HG03469 (cell line): Measurements from ENCODE around the gene TLCD5.

Experiments
- ATAC-seq: cut with Tn5 transposase; IDR thresholded peaks from one replicate; pipeline ENCODE4 v1.9.1; 2021; ENCODE audit warnings: mild to moderate bottlenecking, moderate library complexity, moderate number of reproducible peaks; ENCODE audit not compliant: unreplicated experiment

The TLCD5 gene

DNA sequence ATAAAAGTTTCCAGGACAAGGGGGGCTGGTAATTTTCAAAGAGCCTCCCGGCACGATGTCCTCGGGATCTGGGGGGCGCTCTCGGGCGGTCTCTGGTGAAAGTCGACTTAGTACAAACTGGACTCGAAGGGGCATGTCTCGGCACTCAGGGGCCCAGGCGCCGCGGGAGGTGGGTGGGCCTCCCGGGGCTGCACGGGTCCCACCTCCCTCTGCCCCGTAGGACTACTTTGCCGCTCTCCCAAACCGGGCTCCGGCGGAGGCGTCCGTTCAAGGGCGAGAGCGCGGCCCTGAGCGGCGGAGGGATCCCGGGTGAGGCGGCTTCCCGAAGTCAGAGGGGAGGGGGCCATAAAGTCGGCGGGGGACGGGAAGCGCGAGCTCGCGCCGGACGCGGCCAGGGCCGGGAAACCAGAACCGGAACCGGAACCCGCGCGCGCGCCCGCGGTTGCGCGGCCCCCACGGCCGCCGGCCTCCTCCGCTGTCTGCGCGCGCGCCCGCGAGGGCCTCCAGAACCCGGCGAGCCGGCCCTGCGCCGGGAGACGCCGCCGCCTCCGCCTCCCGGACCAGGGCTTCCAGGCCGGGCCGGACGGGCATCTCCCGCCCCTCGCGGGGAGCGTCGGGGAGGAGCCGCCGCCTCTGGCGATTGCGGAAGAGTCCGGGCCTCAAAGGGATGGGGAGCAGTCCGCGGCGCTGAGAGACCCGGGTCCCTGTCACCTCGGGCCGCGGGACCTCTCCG, 11.0 kb downstream of the TLCD5 start, which contains the start of gene ARHGEF12:
Gene ARHGEF12 (plus strand): TSS at position 506 of the 733 bp plus-strand sequence. CDS start 831 bp downstream, outside the sequence.
- no peak for ATAC-seq

DNA sequence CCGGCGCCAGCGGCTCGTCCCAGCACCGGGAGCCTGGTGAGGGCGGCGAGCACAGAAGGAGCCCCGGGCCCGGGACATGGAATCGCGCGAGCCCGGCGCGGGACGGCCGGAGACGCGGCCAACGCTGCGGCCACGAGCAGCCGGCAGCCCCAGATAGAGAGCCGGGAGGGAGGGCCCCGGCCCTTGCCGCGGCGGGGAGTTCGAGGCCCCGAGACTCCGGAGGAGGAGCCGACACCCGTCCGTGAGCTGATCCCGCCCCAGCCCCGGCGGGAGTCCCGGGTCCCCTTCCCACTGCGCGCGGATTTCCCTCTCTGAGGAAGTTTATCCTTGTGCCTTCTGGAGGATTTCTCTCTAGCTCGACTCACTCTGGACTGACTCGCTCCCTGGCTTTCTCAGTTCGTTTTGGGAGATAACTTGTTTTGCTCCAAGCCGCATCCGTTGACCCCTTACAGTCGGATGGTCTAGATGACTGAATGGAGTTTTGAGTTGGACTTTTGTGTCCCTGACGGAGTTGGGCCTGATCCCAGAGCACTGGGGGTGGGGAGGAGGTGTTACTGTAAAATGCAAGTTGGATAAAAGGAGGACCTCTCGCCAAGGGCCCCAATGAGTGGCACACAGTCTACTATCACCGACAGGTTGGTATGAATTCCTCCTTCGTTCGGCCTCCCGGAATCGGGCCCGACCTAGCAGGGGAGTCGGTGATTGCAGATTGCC, 11.7 kb downstream of the TLCD5 start:
- ATAC-seq, result no peak

DNA sequence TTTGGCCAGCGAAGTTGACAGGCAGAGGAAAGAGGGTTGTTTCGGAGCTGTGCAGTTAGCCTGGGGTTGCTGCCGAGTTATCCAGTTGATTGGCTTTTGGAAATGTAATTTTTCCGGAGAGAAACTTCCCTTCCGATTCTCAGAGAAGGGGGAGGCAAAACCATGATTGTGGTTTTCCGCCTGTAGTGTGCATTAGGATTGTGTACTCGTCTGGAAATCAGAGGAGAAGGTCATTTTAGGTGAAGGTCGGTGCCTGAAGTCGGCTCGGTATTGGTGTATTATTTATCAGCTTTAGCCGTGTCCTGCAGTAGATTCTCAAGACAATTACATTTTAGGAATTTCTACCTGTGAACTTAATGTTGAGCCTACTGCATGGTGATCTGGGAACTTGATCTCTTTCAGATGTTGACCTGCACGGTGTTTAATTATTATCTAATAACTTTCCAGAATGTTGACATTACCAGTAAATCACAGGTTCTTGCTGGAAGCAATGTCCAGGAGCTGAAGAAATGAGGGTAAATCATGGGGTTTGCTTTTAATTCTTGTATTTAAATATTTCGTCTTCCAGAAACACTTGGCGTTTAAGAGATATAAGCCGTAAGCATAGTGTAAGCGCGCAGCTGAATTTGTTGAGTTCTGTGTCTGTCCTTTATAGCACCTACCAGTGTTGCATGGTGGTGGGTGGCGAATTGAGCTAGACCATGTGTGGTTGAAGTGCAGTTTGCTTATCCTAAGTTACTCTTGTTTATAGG, 12.4 kb downstream of the TLCD5 start:
- ATAC-seq, result no peak

DNA sequence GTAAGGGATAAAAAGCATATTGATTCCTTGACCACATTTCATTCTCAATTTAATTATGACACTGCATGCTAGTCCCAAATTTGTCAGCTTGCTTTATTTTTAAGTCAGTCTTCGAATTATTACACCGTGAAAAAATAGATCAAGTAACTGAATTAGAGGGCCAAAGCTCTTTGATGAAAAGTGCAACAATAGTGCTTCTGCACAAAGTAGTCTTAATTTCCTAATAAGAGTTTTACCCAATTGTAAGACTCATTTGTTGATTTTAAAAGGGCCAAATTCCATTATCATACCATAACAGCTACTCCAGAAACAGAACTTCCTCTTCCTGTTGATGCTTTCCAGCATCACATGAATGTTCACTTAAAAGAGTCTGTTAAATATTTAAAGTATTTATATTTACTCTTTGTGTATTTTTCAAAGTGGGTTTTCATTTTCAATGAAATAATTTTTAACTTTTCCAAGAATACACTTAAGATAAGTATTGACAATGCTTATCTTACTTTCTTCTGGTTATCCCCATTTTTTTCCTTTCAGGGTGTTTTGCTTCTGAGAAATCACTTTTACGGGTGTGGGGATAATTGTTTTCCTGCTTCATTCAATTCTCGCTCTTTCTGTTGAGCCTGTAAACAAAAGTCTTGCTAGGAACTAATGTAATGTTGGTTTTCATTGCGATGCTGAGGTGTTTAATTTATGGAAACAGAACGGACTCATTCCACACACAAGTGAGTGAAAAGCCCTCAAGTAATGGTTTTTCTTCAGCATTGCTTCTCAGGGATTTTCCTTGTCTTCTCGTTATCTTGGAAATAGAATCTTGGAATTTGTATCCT, 13.2 kb downstream of the TLCD5 start:
- ATAC-seq, result no peak

DNA sequence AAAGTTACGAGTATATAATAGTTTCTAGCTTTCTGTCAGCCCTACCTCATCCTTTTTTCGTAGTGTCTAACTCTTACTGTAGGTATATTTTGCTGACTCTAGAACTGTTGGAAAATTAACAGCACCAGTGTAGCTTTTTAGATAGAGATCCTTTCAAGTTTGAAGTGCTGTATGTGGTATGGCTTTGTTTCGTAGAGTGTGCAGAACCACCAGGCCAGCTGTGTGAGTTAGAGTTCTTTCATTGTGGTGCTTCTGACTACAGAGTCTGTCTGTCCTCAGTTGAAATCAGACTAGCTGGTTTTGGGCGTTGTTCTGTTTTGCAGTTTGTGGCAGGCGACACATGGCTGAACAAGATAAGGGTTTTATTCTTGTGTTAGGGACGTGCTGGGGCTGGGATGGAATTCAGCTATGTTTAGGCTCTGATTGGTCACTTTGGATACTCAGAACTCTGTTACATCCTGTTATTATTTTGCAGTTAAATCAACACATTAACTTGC, 14.3 kb downstream of the TLCD5 start:
- ATAC-seq, result no peak

DNA sequence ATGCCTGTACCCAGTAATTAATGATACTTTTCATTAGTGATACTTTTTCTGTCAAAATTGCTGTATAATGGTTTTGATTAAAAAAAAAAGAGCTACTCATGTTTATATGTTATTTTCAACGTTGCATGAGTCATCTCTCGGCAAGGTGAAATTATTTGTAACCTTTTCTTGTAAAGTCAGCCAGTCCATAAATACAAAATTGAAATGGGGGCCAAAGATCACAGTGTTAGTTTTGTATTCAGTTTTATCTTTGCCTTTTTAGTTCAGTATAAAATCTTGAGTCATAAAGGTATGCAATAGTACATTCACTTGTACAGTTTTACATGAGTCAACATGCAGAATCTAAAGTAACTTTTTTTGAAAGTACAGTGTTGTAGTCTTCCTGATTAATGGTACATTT, 15.4 kb downstream of the TLCD5 start:
- ATAC-seq, result no peak

DNA sequence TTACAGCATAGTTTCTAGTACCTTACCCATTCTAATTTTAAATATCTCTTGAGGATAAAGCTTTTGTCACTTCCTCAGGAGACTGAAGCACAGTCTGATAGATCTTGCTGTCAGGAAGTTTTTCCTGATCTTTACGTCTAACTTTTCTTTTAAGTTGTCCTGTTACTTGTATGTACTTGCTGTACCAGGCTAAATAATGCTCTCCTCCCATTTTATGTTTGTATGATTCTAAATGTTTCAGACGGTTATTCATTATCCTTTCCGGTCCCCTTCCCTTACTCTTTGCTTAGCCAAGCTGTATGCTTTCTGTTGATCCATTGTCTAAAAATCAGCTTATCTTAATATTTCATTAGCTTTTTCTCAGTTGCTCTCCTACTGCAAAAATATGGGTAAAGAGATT, 17.1 kb downstream of the TLCD5 start:
- ATAC-seq, result no peak

DNA sequence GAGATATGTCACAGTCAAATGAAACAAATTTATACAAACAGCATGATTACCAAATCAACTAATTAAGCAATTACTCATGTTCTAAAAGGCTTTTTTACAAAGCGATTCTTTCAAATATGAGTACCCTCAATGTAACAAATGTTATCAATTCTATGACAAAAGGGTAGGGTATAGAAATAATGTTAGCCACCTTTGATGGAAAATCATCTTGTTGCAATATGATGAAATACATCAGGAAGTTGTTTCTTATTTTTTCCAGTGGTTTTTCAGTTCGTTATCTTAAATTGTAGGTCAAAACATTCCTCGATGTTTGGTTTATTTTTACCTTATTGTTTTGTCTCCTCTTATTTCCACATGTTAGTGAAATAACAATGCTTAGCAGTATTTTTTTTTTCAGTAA, 17.6 kb downstream of the TLCD5 start:
- ATAC-seq, result no peak

DNA sequence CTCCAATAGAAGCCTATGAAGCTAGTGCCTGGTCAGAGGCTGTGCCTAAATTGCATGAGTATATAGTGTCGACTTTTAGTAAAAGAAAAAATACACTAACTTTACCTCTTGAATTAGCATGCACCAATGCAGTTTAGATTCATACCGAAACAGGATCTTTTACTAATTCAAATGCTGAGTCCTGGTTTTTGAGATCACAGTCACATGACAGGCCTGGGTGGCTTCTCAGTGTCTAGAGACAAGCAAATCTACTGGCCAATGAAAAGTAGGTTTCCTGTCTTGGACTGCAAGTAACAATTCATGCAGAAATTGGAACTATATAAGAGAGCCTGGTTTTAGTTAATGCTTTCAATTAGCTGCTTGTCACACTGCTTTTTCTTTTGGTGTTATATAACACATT, 18.3 kb downstream of the TLCD5 start:
- no peak for ATAC-seq

DNA sequence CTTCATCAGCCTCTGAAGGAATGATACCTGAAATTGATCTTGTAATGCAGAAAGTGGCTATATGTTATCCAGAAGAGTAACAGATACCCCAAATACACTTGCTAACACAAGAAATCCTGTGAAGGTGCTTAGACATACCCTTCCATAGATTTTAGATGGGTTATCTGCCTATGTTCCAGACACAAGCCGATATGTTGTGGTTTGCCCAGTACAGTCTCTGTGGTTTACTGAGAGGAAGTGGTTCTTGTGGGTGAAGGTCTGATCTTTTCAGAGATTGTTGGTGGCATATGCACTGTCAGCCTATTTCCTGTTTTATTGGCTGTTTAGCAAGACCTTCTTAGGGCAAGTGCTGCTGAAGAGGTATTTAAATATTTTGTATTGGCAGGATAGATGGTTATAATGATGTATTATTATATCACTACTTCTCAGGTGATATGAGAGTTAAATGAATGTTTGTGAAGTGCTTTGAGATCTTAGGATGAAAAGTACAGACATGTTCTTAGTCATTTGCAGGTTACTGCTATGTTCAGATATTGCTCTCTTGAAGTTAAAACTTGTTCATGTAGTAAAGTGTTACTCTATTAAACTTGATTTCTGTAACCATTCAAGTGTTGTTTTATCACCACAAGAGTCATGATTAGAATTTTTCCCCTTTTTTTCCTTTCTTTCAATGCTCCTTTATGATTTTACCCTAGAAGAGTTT, 19.4 kb downstream of the TLCD5 start:
- ATAC-seq, result peak; percentile 71

DNA sequence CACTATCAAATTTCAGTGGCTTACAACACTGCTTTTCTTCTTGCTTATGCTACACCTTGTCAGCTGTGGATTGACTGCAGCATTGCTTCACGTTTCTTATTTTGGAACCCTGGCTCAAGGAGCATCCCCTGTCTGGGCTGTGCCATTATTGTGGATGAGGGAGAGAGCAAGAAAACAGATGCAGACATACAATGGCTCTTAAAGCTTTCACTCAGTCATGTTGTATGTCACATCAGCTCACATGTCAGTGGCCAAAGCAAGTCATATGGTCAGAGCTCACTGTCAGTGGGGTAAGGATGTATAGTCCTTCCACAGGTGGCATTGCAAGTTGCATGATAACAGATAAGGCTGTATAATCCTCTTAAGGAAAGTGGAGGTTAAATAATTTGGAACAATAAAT, 21.1 kb downstream of the TLCD5 start:
- ATAC-seq, result no peak

DNA sequence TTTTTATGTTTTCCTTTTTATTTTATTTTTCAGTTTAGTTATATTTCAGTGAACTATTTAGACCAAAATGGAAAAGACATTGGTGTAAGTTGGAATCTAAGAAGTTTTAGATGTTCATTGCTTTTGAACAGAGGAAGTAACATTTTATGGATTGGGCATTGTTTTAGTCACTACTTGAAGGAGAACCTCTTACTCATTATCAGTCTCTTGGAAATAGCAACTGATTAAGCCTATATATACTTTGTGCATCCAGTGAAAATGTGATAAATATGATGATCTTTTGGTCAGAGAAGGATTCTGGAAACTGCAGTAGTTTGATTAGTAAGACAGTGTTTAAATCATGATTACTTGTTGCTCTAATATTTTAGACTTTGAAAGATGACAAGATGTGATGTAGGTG, 25.5 kb downstream of the TLCD5 start:
- ATAC-seq, result no peak

DNA sequence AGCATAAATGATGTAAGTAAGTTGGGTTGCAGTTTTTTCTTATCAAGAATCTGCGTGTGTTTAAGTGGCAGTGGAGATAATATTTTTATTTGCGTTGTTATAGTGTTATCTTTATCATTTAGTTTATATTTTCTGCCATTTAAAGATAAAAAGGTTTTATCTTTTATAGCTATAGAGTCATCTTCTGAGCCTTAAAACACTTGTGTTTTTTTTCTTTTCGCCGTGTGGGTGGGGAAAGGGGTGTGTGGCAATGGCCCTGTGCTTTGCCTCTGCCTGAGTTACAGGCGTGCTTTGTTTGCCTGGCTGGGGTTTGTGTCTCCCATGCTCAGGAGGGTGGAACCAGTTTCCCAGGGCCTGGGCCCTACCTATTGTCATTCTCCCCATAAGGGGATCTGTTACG, 27.3 kb downstream of the TLCD5 start:
- no peak for ATAC-seq

DNA sequence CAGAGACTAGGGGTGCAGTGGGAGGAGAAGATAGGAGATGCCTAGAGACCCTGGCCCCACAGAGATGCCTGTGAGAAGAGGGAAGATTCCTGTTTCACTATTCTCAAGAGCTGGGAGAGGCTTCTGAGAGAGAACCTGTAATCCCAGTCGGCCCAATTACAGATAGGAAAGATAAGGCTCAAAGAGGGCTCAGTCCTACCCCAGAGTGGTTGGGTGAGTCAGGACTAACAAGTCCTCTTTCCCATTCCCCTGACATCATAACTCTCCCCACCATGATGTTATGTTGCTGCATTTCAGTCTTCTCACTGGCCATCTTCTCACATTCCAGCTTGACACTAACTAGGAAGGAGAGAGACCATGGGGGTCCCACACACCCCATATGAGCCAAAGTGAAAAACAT, 29.0 kb downstream of the TLCD5 start:
- no peak for ATAC-seq

DNA sequence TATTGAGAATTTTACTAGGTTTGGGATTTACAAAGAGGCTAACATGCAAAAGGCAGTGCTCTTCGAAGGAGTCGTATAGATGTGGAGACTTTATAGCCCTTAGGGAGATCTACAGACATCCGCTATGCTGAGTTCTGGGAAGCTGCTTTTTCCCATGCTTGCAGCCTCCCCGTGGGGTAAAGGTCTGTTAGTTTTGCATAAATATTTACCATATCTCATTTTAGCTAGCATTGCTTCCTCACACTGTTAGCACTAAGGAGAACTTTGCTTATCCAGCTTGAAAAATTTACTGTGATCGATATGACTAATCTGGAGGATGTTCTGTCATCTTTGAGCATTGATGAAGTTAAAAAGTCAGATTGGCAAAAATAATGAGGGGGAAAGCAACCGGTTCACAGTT, 29.7 kb downstream of the TLCD5 start:
- no peak for ATAC-seq

DNA sequence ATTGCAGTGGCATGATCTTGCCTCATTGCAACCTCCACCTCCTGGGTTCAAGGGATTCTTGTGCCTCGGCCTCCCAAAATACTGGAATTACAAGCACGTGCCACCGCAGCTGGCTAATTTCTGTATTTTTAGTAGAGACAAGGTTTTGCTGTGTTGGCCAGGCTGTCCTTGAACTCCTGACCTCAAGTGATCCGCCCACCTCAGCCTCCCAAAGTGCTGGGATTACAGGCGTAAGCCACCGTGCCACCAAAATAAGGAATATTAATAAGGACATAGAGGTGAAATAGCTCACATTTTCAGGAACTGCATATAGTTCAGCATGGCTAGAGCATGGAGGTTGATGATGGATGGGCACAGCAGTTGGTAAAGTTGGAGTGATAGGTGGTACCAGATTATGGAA, 32.5 kb downstream of the TLCD5 start:
- no peak for ATAC-seq

DNA sequence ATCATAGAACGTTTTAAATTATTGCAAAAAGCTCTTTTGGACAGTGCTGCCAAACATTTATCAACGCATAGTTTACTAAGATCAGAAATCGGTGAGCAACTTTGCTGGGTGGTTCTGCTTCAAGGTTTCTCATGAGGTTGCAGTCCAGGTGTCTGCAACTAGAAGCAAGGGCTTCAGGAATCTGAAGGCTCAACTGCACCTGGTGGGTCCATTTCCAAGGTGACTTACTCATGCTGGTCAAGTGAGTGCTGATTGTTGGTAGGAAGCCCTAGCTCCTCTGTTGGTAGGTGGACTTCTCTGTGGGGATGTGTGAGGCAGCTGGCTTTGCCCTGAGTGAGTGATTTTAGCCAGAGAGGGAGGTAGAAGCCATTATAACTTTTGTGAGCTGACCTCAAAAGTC, 33.6 kb downstream of the TLCD5 start:
- no peak for ATAC-seq

DNA sequence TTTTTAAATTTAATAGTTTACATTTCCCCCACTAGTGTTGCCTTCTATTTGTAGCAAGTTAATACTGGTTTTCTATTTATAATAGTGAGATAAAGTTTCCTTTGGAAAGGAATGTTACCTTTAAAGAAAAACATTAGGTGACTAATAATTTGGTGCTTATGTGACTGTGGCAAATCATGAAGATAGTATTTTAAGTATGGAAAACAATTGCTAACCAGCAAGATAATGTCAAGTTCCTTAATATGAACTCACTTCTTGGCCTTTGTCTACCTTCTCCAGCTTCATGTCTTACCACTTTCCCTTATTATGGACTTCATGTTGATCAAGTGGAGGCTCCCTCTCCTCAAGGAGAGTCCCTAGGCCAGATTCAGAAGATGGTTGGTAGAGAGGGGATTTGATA, 38.3 kb downstream of the TLCD5 start:
- no peak for ATAC-seq

DNA sequence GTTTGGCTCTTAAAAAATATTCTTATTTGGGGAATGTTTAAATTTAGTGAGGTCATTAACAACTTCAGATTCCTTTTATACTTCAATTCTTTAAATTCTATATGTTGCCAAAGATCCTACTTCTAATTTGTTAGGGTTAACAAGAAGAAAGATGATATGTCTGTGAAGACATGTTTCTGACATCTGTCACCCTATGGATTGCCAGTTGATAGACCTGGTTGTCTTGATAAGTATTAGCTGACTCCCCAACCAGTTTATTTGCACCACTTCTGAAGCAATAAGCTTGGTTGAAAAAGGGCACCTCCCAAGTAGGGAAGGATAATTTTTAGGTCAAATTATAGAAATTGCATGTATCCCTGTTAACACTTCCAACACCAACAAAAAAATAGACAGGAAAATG, 40.4 kb downstream of the TLCD5 start:
- no peak for ATAC-seq

DNA sequence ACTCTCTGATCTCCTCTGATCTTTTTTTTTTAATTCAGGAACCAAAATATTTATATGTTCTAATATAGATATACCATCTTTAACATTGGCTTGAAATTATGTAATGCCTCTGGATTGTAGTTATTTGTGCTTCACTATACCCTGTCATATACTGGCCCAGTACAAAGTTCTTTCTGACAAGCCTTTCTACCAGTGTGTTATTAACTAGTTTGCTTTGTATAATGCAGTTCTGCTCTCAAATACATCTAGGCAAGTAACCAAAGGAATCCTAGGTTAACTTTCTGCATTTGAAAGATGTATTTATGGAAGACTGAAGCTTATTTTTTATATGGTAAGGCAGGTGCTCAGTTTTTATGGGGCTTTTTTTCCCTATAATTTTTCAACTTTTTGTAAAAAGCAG, 47.2 kb downstream of the TLCD5 start:
- ATAC-seq, result no peak
